ENCODE data around the gene EFCAB14. TPM values are rescaled to one million over a fixed set of nuclear protein-coding genes. Genes with fewer than 3 reads are reported as not detected.
"Not testable (repeated sequence)": the region's sequence is repeated elsewhere in the genome, so short reads cannot be mapped to it uniquely, and the experiment has no call there.

The EFCAB14 gene
- total RNA-seq, 1 donor from 2014 or later = 61.2 TPM

GRCh38 chr1:46725736-46726108 lies 6.8 kb upstream of the EFCAB14 start:
- H3K27me3 Mint-ChIP-seq (ENCODE audit: low read depth) = peaks cover 39% of the 10 kb centered on the region
- H3K4me3 Mint-ChIP-seq = no peak overlapping the region
- H3K9me3 Mint-ChIP-seq = peaks cover 1% of the 10 kb centered on the region
- H3K36me3 Mint-ChIP-seq = no peaks in the 10 kb centered on the region
- no peak for TF ChIP-seq CTCF (IDR thresholded peaks at IDR 0.05; ENCODE audit: unreplicated experiment)
- DNase-seq (ENCODE audit: low spot score in 2 of 2, unreplicated experiment in 2 of 2) = no peak
- no peaks in the 10 kb centered on the region for H3K4me1 Mint-ChIP-seq
- no peak overlapping the region for H3K27ac Mint-ChIP-seq

- H3K27ac Mint-ChIP-seq = no peak overlapping the region
- H3K9me3 Mint-ChIP-seq = no peaks in the 10 kb centered on the region
- peak; percentile 57 for TF ChIP-seq CTCF (IDR thresholded peaks at IDR 0.05; ENCODE audit: unreplicated experiment)
- peaks cover 37% of the 10 kb centered on the region for H3K27me3 Mint-ChIP-seq (ENCODE audit: low read depth)
- no peaks in the 10 kb centered on the region for H3K36me3 Mint-ChIP-seq
- H3K4me3 Mint-ChIP-seq = no peak overlapping the region
- peak; percentile 43 to 61 for DNase-seq (ENCODE audit: low spot score in 2 of 2, unreplicated experiment in 2 of 2)
- H3K4me1 Mint-ChIP-seq = no peaks in the 10 kb centered on the region
Observed at GRCh38 chr1:46724991-46725735, 6.2 kb upstream of the EFCAB14 start.

- DNase-seq (ENCODE audit: low spot score in 2 of 2, unreplicated experiment in 2 of 2) = no peak
- Mint-ChIP-seq H3K4me3 (no peak overlapping the region), H3K36me3 (no peaks in the 10 kb centered on the region), H3K9me3 (no peaks in the 10 kb centered on the region), H3K27ac (no peak overlapping the region), H3K27me3 (ENCODE audit: low read depth) (peaks cover 29% of the 10 kb centered on the region), H3K4me1 (peaks cover 8% of the 10 kb centered on the region)
- TF ChIP-seq CTCF (IDR thresholded peaks at IDR 0.05; ENCODE audit: unreplicated experiment) = no peak
Observed at GRCh38 chr1:46723901-46724300, 5.0 kb upstream of the EFCAB14 start.

GRCh38 chr1:46721686-46722205 lies 2.8 kb upstream of the EFCAB14 start:
- Mint-ChIP-seq H3K4me1 (peaks cover 24% of the 10 kb centered on the region), H3K4me3 (no peak overlapping the region), H3K9me3 (no peaks in the 10 kb centered on the region), H3K36me3 (no peaks in the 10 kb centered on the region), H3K27ac (no peak overlapping the region), H3K27me3 (ENCODE audit: low read depth) (peaks cover 18% of the 10 kb centered on the region)
- DNase-seq (ENCODE audit: low spot score in 2 of 2, unreplicated experiment in 2 of 2) = no peak
- no peak for TF ChIP-seq CTCF (IDR thresholded peaks at IDR 0.05; ENCODE audit: unreplicated experiment)

- peaks cover 30% of the 10 kb centered on the region for H3K4me1 Mint-ChIP-seq
- no peak for TF ChIP-seq CTCF (IDR thresholded peaks at IDR 0.05; ENCODE audit: unreplicated experiment)
- no peaks in the 10 kb centered on the region for H3K9me3 Mint-ChIP-seq
Observed at GRCh38 chr1:46721204-46721603, 2.3 kb upstream of the EFCAB14 start.

GRCh38 chr1:46720319-46720718 lies 1.4 kb upstream of the EFCAB14 start:
- not testable (repeated sequence) for H3K9me3 Mint-ChIP-seq; H3K27me3 Mint-ChIP-seq (ENCODE audit: low read depth); H3K4me3 Mint-ChIP-seq; H3K36me3 Mint-ChIP-seq; H3K27ac Mint-ChIP-seq; DNase-seq (ENCODE audit: low spot score in 2 of 2, unreplicated experiment in 2 of 2)
- peaks cover 34% of the 10 kb centered on the region for H3K4me1 Mint-ChIP-seq

More at GRCh38 chr1:46721204-46721603, 2.3 kb upstream of the EFCAB14 start:
- DNase-seq (ENCODE audit: low spot score in 2 of 2, unreplicated experiment in 2 of 2) = no peak
- no peaks in the 10 kb centered on the region for H3K36me3 Mint-ChIP-seq
- H3K27ac Mint-ChIP-seq = no peak overlapping the region
- H3K27me3 Mint-ChIP-seq (ENCODE audit: low read depth) = peaks cover 14% of the 10 kb centered on the region
- no peak overlapping the region for H3K4me3 Mint-ChIP-seq

All from mesothelial cell of epicardium (in vitro differentiated cells).